T-helper 9 cell (primary cell): Measurements from ENCODE around the gene DOK3.

ENCODE experiments used
- DNase-seq: peaks from one replicate; pipeline ENCODE4 v3.0.0-alpha.2; 2020

Gene DOK3

GRCh38 chr5:177462021-177462670 lies 47.5 kb downstream of the DOK3 start:
- no peak for DNase-seq

GRCh38 chr5:177459819-177460628 lies 49.6 kb downstream of the DOK3 start:
- no peak for DNase-seq

GRCh38 chr5:177459357-177459756 lies 50.3 kb downstream of the DOK3 start:
- no peak for DNase-seq

GRCh38 chr5:177458912-177459350 lies 50.7 kb downstream of the DOK3 start:
- no peak for DNase-seq

- no peak for DNase-seq
Observed at GRCh38 chr5:177457852-177458681, 51.6 kb downstream of the DOK3 start.

GRCh38 chr5:177456976-177457851 lies 52.4 kb downstream of the DOK3 start:
- no peak for DNase-seq

- no peak for DNase-seq
Observed at GRCh38 chr5:177456591-177456964, 53.0 kb downstream of the DOK3 start.

GRCh38 chr5:177455661-177456590 lies 53.7 kb downstream of the DOK3 start:
- DNase-seq = peak; percentile 99

- DNase-seq = peak; percentile 92
Observed at GRCh38 chr5:177455036-177455660, 54.5 kb downstream of the DOK3 start.

GRCh38 chr5:177454397-177455035 lies 55.1 kb downstream of the DOK3 start:
- peak; percentile 98 for DNase-seq

- no peak for DNase-seq
Observed at GRCh38 chr5:177453852-177454396, 55.7 kb downstream of the DOK3 start.

- DNase-seq = no peak
Observed at GRCh38 chr5:177452688-177453638, 56.7 kb downstream of the DOK3 start.
